HG03457 (cell line): ENCODE results near the gene NECAB2.

Experiments
- ATAC-seq: cut with Tn5 transposase; IDR thresholded peaks from one replicate; pipeline ENCODE4 v1.9.1; 2021; ENCODE audit warnings: moderate number of reproducible peaks; ENCODE audit not compliant: unreplicated experiment

NECAB2 gene

GRCh38 chr16:84016477-84016876 lies 48.4 kb downstream of the NECAB2 start:
- no peak for ATAC-seq

- no peak for ATAC-seq
Measured at GRCh38 chr16:84018710-84019109, 50.7 kb downstream of the NECAB2 start.

GRCh38 chr16:84020353-84020752 lies 52.3 kb downstream of the NECAB2 start:
- no peak for ATAC-seq

GRCh38 chr16:84021488-84021887 lies 53.4 kb downstream of the NECAB2 start:
- no peak for ATAC-seq

GRCh38 chr16:84022644-84023043 lies 54.6 kb downstream of the NECAB2 start:
- no peak for ATAC-seq

GRCh38 chr16:84024854-84025253 lies 56.8 kb downstream of the NECAB2 start:
- ATAC-seq: no peak

- ATAC-seq: no peak
Measured at GRCh38 chr16:84026606-84027005, 58.6 kb downstream of the NECAB2 start.

- no peak for ATAC-seq
Measured at GRCh38 chr16:84027625-84028024, 59.6 kb downstream of the NECAB2 start.

- ATAC-seq: no peak
Measured at GRCh38 chr16:84029297-84030047, 61.4 kb downstream of the NECAB2 start.

GRCh38 chr16:84031556-84031955 lies 63.5 kb downstream of the NECAB2 start:
- no peak for ATAC-seq

- ATAC-seq: no peak
Measured at GRCh38 chr16:84032458-84033178, 64.6 kb downstream of the NECAB2 start.

- no peak for ATAC-seq
Measured at GRCh38 chr16:84033251-84034195, 65.5 kb downstream of the NECAB2 start.

GRCh38 chr16:84034516-84034915 lies 66.5 kb downstream of the NECAB2 start:
- ATAC-seq: no peak

- ATAC-seq: no peak
Measured at GRCh38 chr16:84036131-84036530, 68.1 kb downstream of the NECAB2 start.

GRCh38 chr16:84036982-84037425 lies 69.0 kb downstream of the NECAB2 start:
- no peak for ATAC-seq

GRCh38 chr16:84038469-84038868 lies 70.4 kb downstream of the NECAB2 start:
- no peak for ATAC-seq

- ATAC-seq: no peak
Measured at GRCh38 chr16:84039696-84040095, 71.7 kb downstream of the NECAB2 start.

GRCh38 chr16:84040226-84040822 lies 72.3 kb downstream of the NECAB2 start:
- ATAC-seq: no peak

GRCh38 chr16:84040823-84041820 lies 73.1 kb downstream of the NECAB2 start:
- no peak for ATAC-seq

GRCh38 chr16:84041881-84042280 lies 73.8 kb downstream of the NECAB2 start:
- ATAC-seq: no peak
